ENCODE results near the gene ATF7IP2. TPM values are rescaled to one million over a fixed set of nuclear protein-coding genes. Genes with fewer than 3 reads are reported as not detected.

Gene ATF7IP2
- total and polyA plus RNA-seq, 4 donors = 14.3 to 60.4 (median 30.1) TPM

DNA sequence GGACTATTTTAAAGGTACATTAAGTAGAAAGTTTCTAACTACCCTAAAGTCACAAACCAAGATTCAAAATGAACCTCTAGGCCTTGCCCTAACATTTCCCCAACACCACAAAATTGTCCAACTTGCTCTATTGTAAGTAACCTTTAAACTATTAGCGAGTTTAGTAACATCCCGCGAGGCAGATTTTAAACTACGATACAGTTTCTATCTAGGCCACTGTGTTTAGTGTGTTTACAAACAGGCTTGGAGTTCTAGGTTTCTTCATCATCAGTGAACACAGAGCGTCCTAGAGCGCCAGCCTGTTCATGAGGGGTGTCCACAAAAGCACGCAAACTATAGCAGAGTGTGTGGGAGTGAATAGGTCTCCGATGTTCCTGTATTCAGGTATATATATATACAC lies 142.8 kb downstream of the ATF7IP2 start:
- Histone ChIP-seq H3K4me1 (ENCODE audit: control insufficient read depth in 4 of 4, insufficient read depth in 4 of 4, low read length in 3 of 4) (peaks cover 0 to 4% (median 0%) of the 10 kb centered on the region in 4 donors), H3K4me3 (ENCODE audit: low read depth in 1 of 3, low read length in 3 of 3) (no peak overlapping the region), H3K9ac (ENCODE audit: low read depth in 1 of 2, low read length in 2 of 2) (peak overlapping the region in 1 of 2 donors; percentile 53), H3K36me3 (ENCODE audit: control insufficient read depth in 4 of 4, insufficient read depth in 3 of 4, low read depth in 1 of 4, low read length in 3 of 4) (peaks cover 2 to 21% (median 18%) of the 10 kb centered on the region in 4 donors), H3K9me3 (ENCODE audit: control insufficient read depth in 4 of 4, low read length in 3 of 4) (no peaks in the 10 kb centered on the region), H3K27ac (ENCODE audit: low read depth in 1 of 2, low read length in 2 of 2) (peak overlapping the region in 1 of 2 donors; percentile 46), H3K27me3 (ENCODE audit: control insufficient read depth in 4 of 4, insufficient read depth in 4 of 4, low read length in 3 of 4) (no peaks in the 10 kb centered on the region)
- TF ChIP-seq HNF4A (conservative IDR thresholded peaks at IDR 0.05) (peak; percentile 16 to 30), NR2F2 (IDR thresholded peaks at IDR 0.05) (no peak), FOXA2 (IDR thresholded peaks at IDR 0.05) (peak; percentile 13), GABPA (IDR thresholded peaks at IDR 0.05 in 1 of 2, conservative IDR thresholded peaks at IDR 0.05 in 1 of 2) (no peak), SP1 (IDR thresholded peaks at IDR 0.05) (peak; percentile 59), FOXA1 (IDR thresholded peaks at IDR 0.05) (no peak), YY1 (IDR thresholded peaks at IDR 0.05) (no peak), EGR1 (IDR thresholded peaks at IDR 0.05; ENCODE audit: low read depth in 2 of 2) (no peak), RXRA (IDR thresholded peaks at IDR 0.05) (peak; percentile 36 to 45), RAD21 (IDR thresholded peaks at IDR 0.05) (peak in 1 of 2 donors; percentile 28)
- TF ChIP-seq, protein P1, sequence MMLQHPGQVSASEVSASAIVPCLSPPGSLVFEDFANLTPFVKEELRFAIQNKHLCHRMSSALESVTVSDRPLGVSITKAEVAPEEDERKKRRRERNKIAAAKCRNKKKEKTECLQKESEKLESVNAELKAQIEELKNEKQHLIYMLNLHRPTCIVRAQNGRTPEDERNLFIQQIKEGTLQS (IDR thresholded peaks at IDR 0.05) = no peak
- TF ChIP-seq, protein P2, sequence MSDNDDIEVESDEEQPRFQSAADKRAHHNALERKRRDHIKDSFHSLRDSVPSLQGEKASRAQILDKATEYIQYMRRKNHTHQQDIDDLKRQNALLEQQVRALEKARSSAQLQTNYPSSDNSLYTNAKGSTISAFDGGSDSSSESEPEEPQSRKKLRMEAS (IDR thresholded peaks at IDR 0.05) = no peak
- TF ChIP-seq, protein P3, sequence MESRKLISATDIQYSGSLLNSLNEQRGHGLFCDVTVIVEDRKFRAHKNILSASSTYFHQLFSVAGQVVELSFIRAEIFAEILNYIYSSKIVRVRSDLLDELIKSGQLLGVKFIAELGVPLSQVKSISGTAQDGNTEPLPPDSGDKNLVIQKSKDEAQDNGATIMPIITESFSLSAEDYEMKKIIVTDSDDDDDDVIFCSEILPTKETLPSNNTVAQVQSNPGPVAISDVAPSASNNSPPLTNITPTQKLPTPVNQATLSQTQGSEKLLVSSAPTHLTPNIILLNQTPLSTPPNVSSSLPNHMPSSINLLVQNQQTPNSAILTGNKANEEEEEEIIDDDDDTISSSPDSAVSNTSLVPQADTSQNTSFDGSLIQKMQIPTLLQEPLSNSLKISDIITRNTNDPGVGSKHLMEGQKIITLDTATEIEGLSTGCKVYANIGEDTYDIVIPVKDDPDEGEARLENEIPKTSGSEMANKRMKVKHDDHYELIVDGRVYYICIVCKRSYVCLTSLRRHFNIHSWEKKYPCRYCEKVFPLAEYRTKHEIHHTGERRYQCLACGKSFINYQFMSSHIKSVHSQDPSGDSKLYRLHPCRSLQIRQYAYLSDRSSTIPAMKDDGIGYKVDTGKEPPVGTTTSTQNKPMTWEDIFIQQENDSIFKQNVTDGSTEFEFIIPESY (IDR thresholded peaks at IDR 0.05) = no peak
- 50% methylated on average over 8 of the region's 8 CpGs for WGBS
- DNase-seq (ENCODE audit: low spot score) = no peak

DNA sequence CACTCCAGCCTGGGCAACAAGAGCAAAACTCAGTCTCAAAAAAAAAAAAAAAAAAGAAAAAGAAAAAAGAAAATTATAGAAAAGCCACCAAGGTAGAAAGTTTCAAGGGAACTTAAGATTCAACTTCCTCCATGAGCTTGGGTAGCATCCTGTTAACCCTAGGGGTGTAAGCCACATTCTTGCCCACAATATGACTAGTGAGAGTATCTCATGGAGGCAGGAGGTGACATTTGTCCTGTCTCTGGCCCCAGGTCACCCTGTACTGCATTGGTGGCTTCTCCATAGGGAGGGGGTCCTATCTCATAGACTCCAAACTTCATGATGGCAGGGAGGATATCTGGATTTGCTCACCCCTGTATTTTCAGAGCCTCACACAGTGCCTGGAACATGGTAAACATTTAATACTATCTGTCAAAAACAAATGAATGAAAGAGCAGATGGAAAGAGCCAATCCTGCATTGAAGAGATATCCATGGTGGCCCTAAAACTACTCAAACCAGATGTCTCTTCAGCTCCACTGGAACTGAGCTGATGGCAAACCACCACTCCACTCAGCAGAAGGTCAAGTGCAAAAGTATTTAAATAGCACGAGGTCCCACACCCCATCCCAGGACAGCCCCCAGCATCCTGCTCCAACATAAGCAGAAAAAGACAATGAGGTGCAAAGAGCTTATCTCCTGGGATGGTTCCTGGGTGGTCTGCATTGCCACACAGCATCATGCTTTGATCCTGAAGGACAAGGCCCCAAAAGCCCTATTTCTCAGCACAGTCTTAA lies 144.2 kb downstream of the ATF7IP2 start:
- H3K27me3 ChIP-seq (ENCODE audit: control insufficient read depth in 4 of 4, insufficient read depth in 4 of 4, low read length in 3 of 4) = no peaks in the 10 kb centered on the region
- 93% methylated on average over 1 of the region's 1 CpG for WGBS
- no peaks in the 10 kb centered on the region for H3K9me3 ChIP-seq (ENCODE audit: control insufficient read depth in 4 of 4, low read length in 3 of 4)
- H3K9ac ChIP-seq (ENCODE audit: low read depth in 1 of 2, low read length in 2 of 2) = no peak overlapping the region
- H3K4me3 ChIP-seq (ENCODE audit: low read depth in 1 of 3, low read length in 3 of 3) = no peak overlapping the region
- no peak for DNase-seq (ENCODE audit: low spot score)
- H3K4me1 ChIP-seq (ENCODE audit: control insufficient read depth in 4 of 4, insufficient read depth in 4 of 4, low read length in 3 of 4) = peaks cover 0 to 4% (median 0%) of the 10 kb centered on the region in 4 donors
- H3K36me3 ChIP-seq (ENCODE audit: control insufficient read depth in 4 of 4, insufficient read depth in 3 of 4, low read depth in 1 of 4, low read length in 3 of 4) = peaks cover 5 to 21% (median 18%) of the 10 kb centered on the region in 4 donors
- TF ChIP-seq, protein P2 (IDR thresholded peaks at IDR 0.05) = no peak
- no peak overlapping the region for H3K27ac ChIP-seq (ENCODE audit: low read depth in 1 of 2, low read length in 2 of 2)

DNA sequence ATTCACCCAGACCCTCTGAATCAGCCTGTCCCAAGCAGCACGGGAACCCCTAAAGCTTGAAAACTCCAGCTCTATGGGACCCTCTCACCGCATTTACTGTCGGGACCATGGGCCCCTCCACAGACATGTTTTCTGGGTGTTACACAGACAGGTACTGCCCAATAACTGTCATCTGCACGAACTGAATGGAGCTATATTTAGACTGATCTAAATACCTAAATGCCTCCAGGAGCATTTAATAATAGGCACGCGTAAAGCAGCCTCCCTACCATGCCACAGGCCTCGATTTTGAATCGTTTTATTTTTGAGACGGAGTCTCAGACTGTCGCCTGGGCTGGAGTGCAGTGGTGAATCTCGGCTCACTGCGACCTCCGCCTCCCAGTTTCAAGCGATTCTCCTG lies 144.8 kb downstream of the ATF7IP2 start:
- H3K27me3 ChIP-seq (ENCODE audit: control insufficient read depth in 4 of 4, insufficient read depth in 4 of 4, low read length in 3 of 4) = no peaks in the 10 kb centered on the region
- 92% methylated on average over 14 of the region's 14 CpGs for WGBS
- H3K27ac ChIP-seq (ENCODE audit: low read depth in 1 of 2, low read length in 2 of 2) = no peak overlapping the region
- H3K4me1 ChIP-seq (ENCODE audit: control insufficient read depth in 4 of 4, insufficient read depth in 4 of 4, low read length in 3 of 4) = peaks cover 0 to 4% (median 0%) of the 10 kb centered on the region in 4 donors
- H3K9me3 ChIP-seq (ENCODE audit: control insufficient read depth in 4 of 4, low read length in 3 of 4) = no peaks in the 10 kb centered on the region
- no peak overlapping the region for H3K4me3 ChIP-seq (ENCODE audit: low read depth in 1 of 3, low read length in 3 of 3)
- H3K36me3 ChIP-seq (ENCODE audit: control insufficient read depth in 4 of 4, insufficient read depth in 3 of 4, low read depth in 1 of 4, low read length in 3 of 4) = peaks cover 6 to 23% (median 19%) of the 10 kb centered on the region in 4 donors
- no peak overlapping the region for H3K9ac ChIP-seq (ENCODE audit: low read depth in 1 of 2, low read length in 2 of 2)
- no peak for DNase-seq (ENCODE audit: low spot score)
- TF ChIP-seq JUND (IDR thresholded peaks at IDR 0.05) (no peak), EGR1 (IDR thresholded peaks at IDR 0.05; ENCODE audit: low read depth in 2 of 2) (no peak)
- TF ChIP-seq, protein P2 (IDR thresholded peaks at IDR 0.05) = no peak
- TF ChIP-seq, protein P4, sequence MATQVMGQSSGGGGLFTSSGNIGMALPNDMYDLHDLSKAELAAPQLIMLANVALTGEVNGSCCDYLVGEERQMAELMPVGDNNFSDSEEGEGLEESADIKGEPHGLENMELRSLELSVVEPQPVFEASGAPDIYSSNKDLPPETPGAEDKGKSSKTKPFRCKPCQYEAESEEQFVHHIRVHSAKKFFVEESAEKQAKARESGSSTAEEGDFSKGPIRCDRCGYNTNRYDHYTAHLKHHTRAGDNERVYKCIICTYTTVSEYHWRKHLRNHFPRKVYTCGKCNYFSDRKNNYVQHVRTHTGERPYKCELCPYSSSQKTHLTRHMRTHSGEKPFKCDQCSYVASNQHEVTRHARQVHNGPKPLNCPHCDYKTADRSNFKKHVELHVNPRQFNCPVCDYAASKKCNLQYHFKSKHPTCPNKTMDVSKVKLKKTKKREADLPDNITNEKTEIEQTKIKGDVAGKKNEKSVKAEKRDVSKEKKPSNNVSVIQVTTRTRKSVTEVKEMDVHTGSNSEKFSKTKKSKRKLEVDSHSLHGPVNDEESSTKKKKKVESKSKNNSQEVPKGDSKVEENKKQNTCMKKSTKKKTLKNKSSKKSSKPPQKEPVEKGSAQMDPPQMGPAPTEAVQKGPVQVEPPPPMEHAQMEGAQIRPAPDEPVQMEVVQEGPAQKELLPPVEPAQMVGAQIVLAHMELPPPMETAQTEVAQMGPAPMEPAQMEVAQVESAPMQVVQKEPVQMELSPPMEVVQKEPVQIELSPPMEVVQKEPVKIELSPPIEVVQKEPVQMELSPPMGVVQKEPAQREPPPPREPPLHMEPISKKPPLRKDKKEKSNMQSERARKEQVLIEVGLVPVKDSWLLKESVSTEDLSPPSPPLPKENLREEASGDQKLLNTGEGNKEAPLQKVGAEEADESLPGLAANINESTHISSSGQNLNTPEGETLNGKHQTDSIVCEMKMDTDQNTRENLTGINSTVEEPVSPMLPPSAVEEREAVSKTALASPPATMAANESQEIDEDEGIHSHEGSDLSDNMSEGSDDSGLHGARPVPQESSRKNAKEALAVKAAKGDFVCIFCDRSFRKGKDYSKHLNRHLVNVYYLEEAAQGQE (IDR thresholded peaks at IDR 0.05) = no peak
